Heart left ventricle (tissue), 13 donors: ENCODE measurements around the gene GPR4.

Experiments used
- POLR2A ChIP-seq, 2 donors: fragments of 450-650 bp; IDR thresholded peaks; one replicate each; pipeline ENCODE4 v1.6.1; 2017; ENCODE audit warnings: antibody characterized with exemption in 2 of 2, mild to moderate bottlenecking in 2 of 2, moderate library complexity in 2 of 2
- TF ChIP-seq, protein P1 (sequence below), 12 donors: fragments of 200-600 bp; sonication (generic) in 4 of 12; IDR thresholded peaks; one replicate each; pipeline versions ENCODE4 v1.5.0 to v1.8.0; 2018 to 2022; ENCODE audit warnings: antibody characterized with exemption in 12 of 12, mild to moderate bottlenecking in 5 of 12
- donor health status: ischemic (EF 13 %, LVEDD 7.1; RV severe dilation, severe dysfunction).
- donor health status: DM: no; HTN: yes; CAD: no.
- donor health status: DM: no; HTN: no; CAD: no.
- donor health status: ischemic (EF 25% LVEDD 6.9; RV normal size, moderate dysfunction).
- donor health status: ischemic (EF 25% LVEDD 5.7; RV mildly dilated, moderate dysfunction).
- donor health status: ischemic (EF 35%, LVEDD 5.7; RV mildly dilated, moderate dysfunction).
- donor health status: nonischemic (EF 11% LVEDD 7.7; RV severe dilation, severe dysfunction).
- donor health status: DM: yes; HTN: yes; CAD: no.
- donor health status: PGD.
- donor health status: ischemic (EF 29% LVEDD 5.4; RV normal size, mild dysfunction).
- donor health status: nonischemic (EF 23%, LVEDD 6.1; RV moderate dilation, normal function).

DNA sequence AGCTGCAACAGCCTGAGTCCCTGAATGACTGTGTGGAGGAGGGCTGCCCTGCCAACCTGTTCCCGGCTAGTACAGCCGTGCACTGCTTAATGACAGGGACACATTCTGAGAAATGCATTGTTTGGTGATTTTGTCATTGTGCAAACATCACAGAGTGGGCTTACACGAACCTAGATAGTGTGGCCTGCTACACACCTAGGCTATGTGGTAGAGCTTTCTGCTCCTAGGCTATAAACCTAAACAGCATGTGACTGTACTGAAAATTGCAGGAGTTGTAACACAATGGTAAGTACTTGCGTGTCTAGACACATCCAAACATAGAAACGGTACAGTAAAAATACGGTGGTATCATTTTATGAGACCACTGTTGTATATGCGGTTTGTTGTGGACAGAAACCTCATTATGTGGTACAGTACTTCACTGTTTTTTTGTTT lies 59.8 kb downstream of the GPR4 start:
- TF ChIP-seq, protein P1, sequence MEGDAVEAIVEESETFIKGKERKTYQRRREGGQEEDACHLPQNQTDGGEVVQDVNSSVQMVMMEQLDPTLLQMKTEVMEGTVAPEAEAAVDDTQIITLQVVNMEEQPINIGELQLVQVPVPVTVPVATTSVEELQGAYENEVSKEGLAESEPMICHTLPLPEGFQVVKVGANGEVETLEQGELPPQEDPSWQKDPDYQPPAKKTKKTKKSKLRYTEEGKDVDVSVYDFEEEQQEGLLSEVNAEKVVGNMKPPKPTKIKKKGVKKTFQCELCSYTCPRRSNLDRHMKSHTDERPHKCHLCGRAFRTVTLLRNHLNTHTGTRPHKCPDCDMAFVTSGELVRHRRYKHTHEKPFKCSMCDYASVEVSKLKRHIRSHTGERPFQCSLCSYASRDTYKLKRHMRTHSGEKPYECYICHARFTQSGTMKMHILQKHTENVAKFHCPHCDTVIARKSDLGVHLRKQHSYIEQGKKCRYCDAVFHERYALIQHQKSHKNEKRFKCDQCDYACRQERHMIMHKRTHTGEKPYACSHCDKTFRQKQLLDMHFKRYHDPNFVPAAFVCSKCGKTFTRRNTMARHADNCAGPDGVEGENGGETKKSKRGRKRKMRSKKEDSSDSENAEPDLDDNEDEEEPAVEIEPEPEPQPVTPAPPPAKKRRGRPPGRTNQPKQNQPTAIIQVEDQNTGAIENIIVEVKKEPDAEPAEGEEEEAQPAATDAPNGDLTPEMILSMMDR (IDR thresholded peaks at IDR 0.05), result no peak
- no peak for TF ChIP-seq POLR2A (IDR thresholded peaks at IDR 0.05)
